Large intestine (tissue), 3 donors: ENCODE data around the gene MGAT4A. TPM values are rescaled to one million over a fixed set of nuclear protein-coding genes. Genes with fewer than 3 reads are reported as not detected.

Experiments used
- DNase-seq, 2 donors: peaks; one replicate each; pipeline versions ENCODE4 v3.0.0 to v3.0.0-alpha.2; 2013
- H3K27ac ChIP-seq: one replicate; pipeline ENCODE4 v1.5.1; 2013; ENCODE audit warnings: low read length
- H3K27me3 ChIP-seq: 2 replicates; pipeline ENCODE4 v1.6.1; 2013; ENCODE audit warnings: low read length; ENCODE audit not compliant: control insufficient read depth, insufficient read depth
- H3K36me3 ChIP-seq: 2 replicates; pipeline ENCODE4 v1.6.1; 2013; ENCODE audit warnings: low read length; ENCODE audit not compliant: control insufficient read depth, insufficient read depth
- H3K4me1 ChIP-seq: one replicate; pipeline ENCODE4 v1.6.1; 2013; ENCODE audit warnings: low read length; ENCODE audit not compliant: control insufficient read depth, insufficient read depth
- H3K4me3 ChIP-seq: one replicate; pipeline ENCODE4 v1.5.1; 2013; ENCODE audit warnings: low read length
- H3K9me3 ChIP-seq: one replicate; pipeline ENCODE4 v1.6.1; 2013; ENCODE audit warnings: mild to moderate bottlenecking, low read depth, low read length, moderate library complexity; ENCODE audit not compliant: control insufficient read depth
- WGBS: methylation state at CpG from one replicate; pipeline ENCODE4 v1.1.5; 2013; ENCODE audit warnings: low lambda C conversion rate; ENCODE audit not compliant: insufficient coverage; 5-methylcytosine and 5-hydroxymethylcytosine counted together
- polyA plus RNA-seq: library from polyadenylated mRNA; unstranded; fragments of 120-200 nt; gene quantifications from one replicate; pipeline ENCODE4 v1.2.1, GENCODE V29; 2013

MGAT4A gene
- polyA plus RNA-seq, 1 donor: 37.5 TPM

DNA sequence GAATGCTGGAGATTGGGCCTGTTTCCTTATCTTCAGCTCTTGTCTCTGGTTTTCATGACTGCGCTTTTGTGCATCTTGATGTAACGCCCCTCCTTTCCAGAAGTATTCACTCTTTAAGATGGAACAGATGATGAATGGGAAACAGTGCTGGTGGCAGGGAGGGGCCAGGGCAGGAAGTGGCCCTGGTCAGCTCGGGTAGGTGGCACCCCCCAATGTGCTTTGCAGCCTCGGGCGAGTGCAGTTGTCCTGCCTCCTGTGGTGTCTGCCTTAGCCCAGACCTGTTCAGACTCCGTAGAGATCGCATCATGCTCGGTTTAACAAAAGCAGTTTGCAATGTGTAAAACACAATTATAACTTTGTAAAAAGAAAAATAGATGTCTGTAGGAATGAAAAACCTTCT, 17.0 kb upstream of the MGAT4A start:
- H3K9me3 ChIP-seq: no peaks in the 10 kb centered on the region
- no peaks in the 10 kb centered on the region for H3K36me3 ChIP-seq
- no CpG with 5 or more reads among the region's 8 CpGs for whole genome bisulfite sequencing
- no peak overlapping the region for H3K4me3 ChIP-seq
- no peak overlapping the region for H3K27ac ChIP-seq
- no peaks in the 10 kb centered on the region for H3K4me1 ChIP-seq
- no peak for DNase-seq
- no peaks in the 10 kb centered on the region for H3K27me3 ChIP-seq

- H3K4me1 ChIP-seq: no peaks in the 10 kb centered on the region
- H3K4me3 ChIP-seq: no peak overlapping the region
- no peaks in the 10 kb centered on the region for H3K27me3 ChIP-seq
- no peaks in the 10 kb centered on the region for H3K36me3 ChIP-seq
- H3K9me3 ChIP-seq: no peaks in the 10 kb centered on the region
- H3K27ac ChIP-seq: no peak overlapping the region
- no peak for DNase-seq
These were observed 15.5 kb upstream of the MGAT4A start for GRCh38 chr2:98746426-98746825.

DNA sequence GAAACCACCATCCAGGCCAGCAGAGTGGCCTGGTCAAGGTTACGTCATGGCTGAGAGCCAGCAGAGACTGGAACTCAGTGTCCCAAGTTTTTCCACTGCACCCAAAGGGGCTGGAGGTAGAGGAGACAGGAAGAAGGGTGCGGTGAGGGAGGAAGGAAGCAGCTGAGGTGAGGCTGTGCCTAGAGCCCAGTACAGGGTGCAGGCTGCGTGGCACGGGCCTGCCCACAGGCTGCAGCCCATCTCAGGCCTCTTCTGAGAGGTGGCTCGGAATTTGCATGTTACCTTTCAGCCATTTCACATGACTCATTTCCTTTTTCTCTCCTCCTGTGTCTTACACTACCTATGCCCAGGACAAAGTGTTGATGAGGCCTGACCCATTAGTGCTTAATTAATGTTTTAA, 13.7 kb upstream of the MGAT4A start:
- Histone ChIP-seq H3K9me3 (no peaks in the 10 kb centered on the region), H3K4me3 (no peak overlapping the region), H3K27ac (no peak overlapping the region), H3K4me1 (no peaks in the 10 kb centered on the region), H3K36me3 (no peaks in the 10 kb centered on the region), H3K27me3 (no peaks in the 10 kb centered on the region)
- no peak for DNase-seq
- WGBS: 100% methylated on average over 1 of the region's 5 CpGs

GRCh38 chr2:98743835-98744234, 12.9 kb upstream of the MGAT4A start:
- H3K4me1 ChIP-seq: no peaks in the 10 kb centered on the region
- no peak overlapping the region for H3K4me3 ChIP-seq
- no peaks in the 10 kb centered on the region for H3K27me3 ChIP-seq
- no peak overlapping the region for H3K27ac ChIP-seq
- DNase-seq: no peak
- no peaks in the 10 kb centered on the region for H3K36me3 ChIP-seq
- no peaks in the 10 kb centered on the region for H3K9me3 ChIP-seq
- WGBS: no CpG with 5 or more reads among the region's 1 CpG

DNA sequence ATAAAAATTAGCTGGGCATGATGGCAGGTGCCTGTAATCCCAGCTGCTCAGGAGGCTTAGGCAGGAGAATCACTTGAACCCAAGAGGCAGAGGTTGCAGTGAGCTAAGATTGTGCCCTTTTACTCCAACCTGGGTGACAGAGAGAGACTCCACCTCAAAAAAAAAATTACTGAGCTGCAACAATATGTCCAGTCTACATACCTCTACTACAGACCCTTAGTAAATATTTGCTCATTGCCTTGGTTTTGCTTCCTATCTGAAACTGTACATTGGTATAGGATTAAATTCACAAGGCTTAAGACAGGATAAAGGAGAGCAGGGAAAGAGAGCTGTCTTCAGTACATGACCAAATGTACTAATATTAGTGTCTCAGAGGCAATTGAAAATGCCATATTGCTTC, 8.1 kb upstream of the MGAT4A start:
- peaks cover 7% of the 10 kb centered on the region for H3K4me1 ChIP-seq
- DNase-seq: no peak
- no peak overlapping the region for H3K27ac ChIP-seq
- no peak overlapping the region for H3K4me3 ChIP-seq
- H3K36me3 ChIP-seq: no peaks in the 10 kb centered on the region
- no peaks in the 10 kb centered on the region for H3K27me3 ChIP-seq
- H3K9me3 ChIP-seq: no peaks in the 10 kb centered on the region

DNA sequence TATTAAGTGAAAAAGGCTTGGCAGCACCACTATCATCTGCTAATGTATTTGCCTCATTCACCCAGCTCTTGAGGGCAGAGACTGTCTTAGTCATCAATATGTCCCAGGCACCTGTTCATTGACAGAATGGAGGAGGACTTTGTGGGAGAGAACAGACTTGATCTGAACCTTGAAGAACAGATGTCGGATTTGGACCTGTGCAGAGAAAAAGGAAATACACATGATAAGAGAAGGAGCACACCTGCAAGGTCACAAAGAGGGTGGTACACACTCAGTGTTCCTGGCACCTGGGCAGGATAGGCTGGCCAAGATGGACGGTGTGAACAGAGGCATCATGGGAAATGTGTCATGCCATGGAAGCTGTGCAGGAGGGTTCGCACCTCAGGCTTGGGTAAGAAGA, 7.4 kb upstream of the MGAT4A start:
- no CpG with 5 or more reads among the region's 3 CpGs for WGBS
- peaks cover 7% of the 10 kb centered on the region for H3K4me1 ChIP-seq
- DNase-seq: no peak
- no peaks in the 10 kb centered on the region for H3K27me3 ChIP-seq
- H3K36me3 ChIP-seq: no peaks in the 10 kb centered on the region
- no peaks in the 10 kb centered on the region for H3K9me3 ChIP-seq
- no peak overlapping the region for H3K27ac ChIP-seq
- no peak overlapping the region for H3K4me3 ChIP-seq

DNA sequence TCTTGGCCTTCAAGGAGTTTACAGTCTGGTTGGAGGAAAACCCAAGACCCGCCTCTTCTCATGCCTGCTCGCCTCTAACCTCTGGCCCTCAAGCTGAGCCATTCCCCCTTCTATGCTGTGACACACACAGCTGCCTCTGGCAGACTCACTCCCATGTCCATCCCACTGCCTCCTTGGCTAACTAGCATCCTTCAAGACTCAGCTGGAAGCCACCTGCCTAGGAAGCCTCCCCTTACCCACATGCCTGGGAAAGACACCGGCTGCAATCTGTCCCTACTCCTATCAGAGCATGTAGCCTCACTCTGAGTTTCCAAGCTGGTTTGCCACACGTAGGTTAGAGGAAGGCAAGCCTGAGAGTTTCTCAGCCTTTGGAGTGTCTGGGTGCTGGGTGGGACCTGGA, 6.9 kb upstream of the MGAT4A start:
- no CpG with 5 or more reads among the region's 4 CpGs for WGBS
- H3K4me3 ChIP-seq: no peak overlapping the region
- no peak for DNase-seq
- no peaks in the 10 kb centered on the region for H3K36me3 ChIP-seq
- H3K9me3 ChIP-seq: no peaks in the 10 kb centered on the region
- no peaks in the 10 kb centered on the region for H3K27me3 ChIP-seq
- no peak overlapping the region for H3K27ac ChIP-seq
- peaks cover 7% of the 10 kb centered on the region for H3K4me1 ChIP-seq

DNA sequence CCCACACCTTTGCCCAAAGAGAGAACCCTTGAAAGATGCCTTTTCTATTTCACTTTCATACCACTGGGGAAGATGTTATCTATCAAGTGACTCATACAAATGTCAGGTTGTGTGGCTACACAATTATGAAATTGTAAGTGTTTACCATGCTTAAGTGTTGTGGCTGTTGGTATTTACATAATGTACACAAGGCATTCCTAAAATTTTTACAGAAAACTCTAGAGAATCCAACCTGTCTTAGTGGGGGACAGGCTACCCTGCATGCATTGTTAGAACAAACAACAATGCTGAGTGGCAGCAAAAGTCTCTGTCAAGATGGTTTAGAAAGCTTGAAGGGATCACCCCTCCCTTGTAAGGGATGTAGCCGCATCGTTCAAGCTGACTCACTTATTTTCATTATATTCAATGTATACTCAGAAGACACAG, 5.5 kb upstream of the MGAT4A start:
- H3K27ac ChIP-seq: no peak overlapping the region
- WGBS: no CpG with 5 or more reads among the region's 2 CpGs
- peaks cover 14% of the 10 kb centered on the region for H3K4me1 ChIP-seq
- no peaks in the 10 kb centered on the region for H3K9me3 ChIP-seq
- H3K36me3 ChIP-seq: no peaks in the 10 kb centered on the region
- H3K27me3 ChIP-seq: no peaks in the 10 kb centered on the region
- DNase-seq: no peak
- H3K4me3 ChIP-seq: no peak overlapping the region

DNA sequence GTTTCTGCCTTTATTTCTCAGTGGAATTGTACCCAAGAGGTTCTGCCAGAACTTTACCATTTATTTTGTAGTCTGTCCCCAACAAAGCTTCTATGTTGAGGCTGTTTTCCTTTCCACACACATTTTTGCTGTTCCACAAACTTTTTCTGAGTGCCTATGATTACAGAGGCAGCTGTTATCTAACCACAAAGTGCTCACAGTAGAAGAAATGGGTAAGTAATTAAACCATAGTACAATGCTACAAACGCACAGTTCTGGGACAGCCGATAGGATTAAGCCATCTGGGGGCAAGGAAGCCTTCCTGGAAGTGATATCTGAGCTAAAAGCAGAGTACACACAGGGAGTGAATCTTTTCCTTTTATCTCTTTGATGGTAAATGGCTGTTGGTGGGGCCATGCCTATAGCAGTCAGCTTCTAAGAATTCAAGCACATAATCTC, 3.9 kb upstream of the MGAT4A start:
- no peak overlapping the region for H3K4me3 ChIP-seq

GRCh38 chr2:98734162-98734561, 3.2 kb upstream of the MGAT4A start:
- no peak overlapping the region for H3K27ac ChIP-seq

More for the DNA sequence above, 3.9 kb upstream of the MGAT4A start:
- Histone ChIP-seq H3K27me3 (no peaks in the 10 kb centered on the region), H3K4me1 (peaks cover 14% of the 10 kb centered on the region), H3K36me3 (no peaks in the 10 kb centered on the region), H3K27ac (no peak overlapping the region), H3K9me3 (no peaks in the 10 kb centered on the region)
- DNase-seq: peak in 1 of 2 donors; percentile 21
- no CpG with 5 or more reads among the region's 2 CpGs for WGBS

GRCh38 chr2:98732430-98733051, 1.6 kb upstream of the MGAT4A start:
- Histone ChIP-seq H3K4me3 (peak overlapping the region; percentile 74), H3K36me3 (no peaks in the 10 kb centered on the region), H3K9me3 (no peaks in the 10 kb centered on the region), H3K27me3 (no peaks in the 10 kb centered on the region), H3K4me1 (peaks cover 21% of the 10 kb centered on the region), H3K27ac (peak overlapping the region; percentile 96)
- DNase-seq: no peak
- no CpG with 5 or more reads among the region's 8 CpGs for WGBS

More at GRCh38 chr2:98734162-98734561, 3.2 kb upstream of the MGAT4A start:
- Histone ChIP-seq H3K4me1 (peaks cover 14% of the 10 kb centered on the region), H3K36me3 (no peaks in the 10 kb centered on the region), H3K4me3 (no peak overlapping the region), H3K9me3 (no peaks in the 10 kb centered on the region), H3K27me3 (no peaks in the 10 kb centered on the region)
- no CpG with 5 or more reads among the region's 3 CpGs for WGBS
- peak in 1 of 2 donors; percentile 21 for DNase-seq
